BJ (cell line): ENCODE measurements around the gene PRKCA. TPM values are rescaled to one million over a fixed set of nuclear protein-coding genes. Genes with fewer than 3 reads are reported as not detected.

Experiments
- CTCF ChIA-PET: fragments of 350-600 bp; formaldehyde crosslinking; extraction: SDS; loops from one replicate; lab custom pipeline; 2021; ENCODE audit warnings: antibody characterized with exemption, inconsistent platforms; lab: Yijun Ruan, JAX
- POLR2A ChIA-PET: fragments of 300-600 bp; sonication (Branson Sonifier 250); formaldehyde crosslinking; extraction: SDS; loops from one replicate; lab custom pipeline; 2021; ENCODE audit warnings: antibody characterized with exemption; lab: Charles Lee
- DNase-seq: peaks from one replicate; pipeline ENCODE4 v3.0.0-alpha.2; 2011; ENCODE audit warnings: low read depth
- H3K27me3 ChIP-seq: 2 replicates; pipeline ENCODE4 v1.6.0; 2011; ENCODE audit warnings: low read length; ENCODE audit not compliant: control insufficient read depth, insufficient read depth
- H3K36me3 ChIP-seq: 2 replicates; pipeline ENCODE4 v1.5.1; 2011; ENCODE audit warnings: low read length; ENCODE audit not compliant: control insufficient read depth, insufficient read depth
- H3K4me3 ChIP-seq: 2 replicates; pipeline ENCODE4 v1.5.1; 2011; ENCODE audit warnings: low read depth, mild to moderate bottlenecking, control low read depth, low read length
- polyA plus RNA-seq: library from polyadenylated mRNA; depleted of rRNA; stranded (reverse); fragments of >200 nt; gene quantifications from 2 replicates; pipeline ENCODE4 v1.2.3, GENCODE V29; 2011
- TF ChIP-seq, protein P1 (sequence below): IDR thresholded peaks from 2 replicates; pipeline ENCODE4 v1.5.1; 2011; ENCODE audit warnings: low read depth, mild to moderate bottlenecking, control low read depth, inconsistent platforms, low read length, moderate library complexity; ENCODE audit not compliant: insufficient read depth

Gene PRKCA
- polyA plus RNA-seq, 1 experiment: 38.7 TPM

DNA sequence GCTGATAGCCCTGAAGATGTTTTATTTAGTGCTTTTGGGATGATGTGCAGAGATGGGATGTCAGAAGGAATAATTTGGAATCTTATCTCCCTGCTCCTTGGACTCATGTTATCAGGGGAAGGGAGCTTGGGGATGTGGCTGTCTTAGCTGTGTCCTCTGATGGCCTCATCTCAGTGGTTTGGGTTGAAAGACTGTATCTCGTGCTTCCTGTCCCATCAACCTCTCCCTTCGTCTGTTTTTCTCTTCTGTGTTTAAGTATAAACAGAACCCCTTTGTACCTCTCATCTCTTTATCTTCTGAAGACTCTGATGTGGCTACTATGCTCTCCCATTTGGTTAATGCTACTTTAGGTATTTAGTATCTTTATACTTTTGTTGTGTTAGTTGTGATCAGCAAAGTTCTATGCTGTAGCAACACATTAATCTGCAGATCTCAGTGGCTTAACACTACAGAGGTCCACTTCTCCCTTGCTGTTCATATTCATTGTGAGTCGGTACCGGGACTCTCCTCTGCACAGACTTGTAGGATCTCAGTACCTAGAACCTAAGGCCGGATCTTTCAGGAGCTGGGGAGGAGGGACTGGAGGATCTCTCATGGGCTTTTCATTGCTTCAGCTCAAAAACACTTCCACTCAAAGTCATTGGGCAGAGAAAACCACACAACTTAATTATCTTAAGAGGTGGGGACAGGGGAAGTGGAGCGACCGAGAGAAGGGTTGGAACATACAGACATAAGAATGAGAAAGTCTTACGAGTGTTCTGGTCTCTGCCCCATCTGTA, 28.8 kb downstream of the PRKCA start:
- no peak for DNase-seq
- ChIA-PET POLR2A (no interaction called here), CTCF (interaction anchor here (0.6 to 2.0 kb wide), 5 partner anchors 11 to 237 kb away, joined by 3 to 5 read pairs (median 4); no protein-coding TSS in a partner anchor)
- Histone ChIP-seq H3K36me3 (peaks cover 1% of the 10 kb centered on the region; the same call in 1 of the 2 replicates), H3K4me3 (no peak overlapping the region), H3K27me3 (no peaks in the 10 kb centered on the region)
- TF ChIP-seq, protein P1, sequence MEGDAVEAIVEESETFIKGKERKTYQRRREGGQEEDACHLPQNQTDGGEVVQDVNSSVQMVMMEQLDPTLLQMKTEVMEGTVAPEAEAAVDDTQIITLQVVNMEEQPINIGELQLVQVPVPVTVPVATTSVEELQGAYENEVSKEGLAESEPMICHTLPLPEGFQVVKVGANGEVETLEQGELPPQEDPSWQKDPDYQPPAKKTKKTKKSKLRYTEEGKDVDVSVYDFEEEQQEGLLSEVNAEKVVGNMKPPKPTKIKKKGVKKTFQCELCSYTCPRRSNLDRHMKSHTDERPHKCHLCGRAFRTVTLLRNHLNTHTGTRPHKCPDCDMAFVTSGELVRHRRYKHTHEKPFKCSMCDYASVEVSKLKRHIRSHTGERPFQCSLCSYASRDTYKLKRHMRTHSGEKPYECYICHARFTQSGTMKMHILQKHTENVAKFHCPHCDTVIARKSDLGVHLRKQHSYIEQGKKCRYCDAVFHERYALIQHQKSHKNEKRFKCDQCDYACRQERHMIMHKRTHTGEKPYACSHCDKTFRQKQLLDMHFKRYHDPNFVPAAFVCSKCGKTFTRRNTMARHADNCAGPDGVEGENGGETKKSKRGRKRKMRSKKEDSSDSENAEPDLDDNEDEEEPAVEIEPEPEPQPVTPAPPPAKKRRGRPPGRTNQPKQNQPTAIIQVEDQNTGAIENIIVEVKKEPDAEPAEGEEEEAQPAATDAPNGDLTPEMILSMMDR: no peak

DNA sequence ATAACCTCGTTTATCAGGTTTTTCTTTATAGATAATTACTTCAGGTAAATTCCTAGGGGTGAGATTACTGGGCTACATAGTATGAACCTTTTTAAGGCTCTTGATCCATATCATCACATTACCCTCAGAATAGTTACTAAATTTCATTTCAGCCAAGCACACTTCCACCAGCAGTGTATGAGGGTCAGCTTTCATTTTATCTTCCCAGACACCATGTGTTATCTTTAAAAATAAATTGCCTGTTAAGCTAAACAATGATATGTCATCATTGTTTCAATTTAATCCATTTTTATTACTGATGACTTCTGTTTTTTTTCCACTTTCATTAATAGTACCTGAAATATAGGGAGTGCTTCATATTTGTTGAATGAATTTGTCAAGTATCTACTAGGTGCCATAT, 33.4 kb downstream of the PRKCA start:
- no peaks in the 10 kb centered on the region for H3K36me3 ChIP-seq
- H3K27me3 ChIP-seq: no peaks in the 10 kb centered on the region
- ChIA-PET CTCF (interaction anchor here (1.5 kb wide), 1 partner anchor 16 kb away, joined by 3 read pairs; no protein-coding TSS in a partner anchor), POLR2A (no interaction called here)
- H3K4me3 ChIP-seq: no peak overlapping the region
- TF ChIP-seq, protein P1: no peak
- no peak for DNase-seq

DNA sequence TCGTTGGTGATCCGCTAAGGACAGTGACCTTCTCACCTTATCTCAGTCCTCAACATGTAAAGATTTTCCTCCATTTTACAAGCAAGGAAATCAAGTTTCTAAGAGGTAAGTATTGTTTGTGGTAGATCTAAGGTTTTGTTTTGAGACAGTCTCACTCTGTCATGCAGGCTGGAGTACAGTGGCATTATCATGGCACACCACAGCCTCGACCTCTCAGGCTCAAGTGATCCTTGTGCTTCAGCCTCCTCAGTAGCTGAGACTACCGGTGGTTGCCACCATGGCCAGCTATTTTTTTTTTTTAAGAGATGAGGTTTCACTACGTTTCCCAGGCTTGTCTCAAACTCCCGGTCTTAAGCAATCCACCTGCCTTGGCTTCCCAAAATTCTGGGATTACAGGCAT, 34.9 kb downstream of the PRKCA start:
- no peaks in the 10 kb centered on the region for H3K27me3 ChIP-seq
- POLR2A ChIA-PET: no interaction called here
- H3K36me3 ChIP-seq: no peaks in the 10 kb centered on the region
- DNase-seq: no peak
- CTCF ChIA-PET: interaction anchor here (0.7 kb wide), 1 partner anchor 137 kb away, joined by 4 read pairs; no protein-coding TSS in a partner anchor
- no peak overlapping the region for H3K4me3 ChIP-seq
- TF ChIP-seq, protein P1: no peak

DNA sequence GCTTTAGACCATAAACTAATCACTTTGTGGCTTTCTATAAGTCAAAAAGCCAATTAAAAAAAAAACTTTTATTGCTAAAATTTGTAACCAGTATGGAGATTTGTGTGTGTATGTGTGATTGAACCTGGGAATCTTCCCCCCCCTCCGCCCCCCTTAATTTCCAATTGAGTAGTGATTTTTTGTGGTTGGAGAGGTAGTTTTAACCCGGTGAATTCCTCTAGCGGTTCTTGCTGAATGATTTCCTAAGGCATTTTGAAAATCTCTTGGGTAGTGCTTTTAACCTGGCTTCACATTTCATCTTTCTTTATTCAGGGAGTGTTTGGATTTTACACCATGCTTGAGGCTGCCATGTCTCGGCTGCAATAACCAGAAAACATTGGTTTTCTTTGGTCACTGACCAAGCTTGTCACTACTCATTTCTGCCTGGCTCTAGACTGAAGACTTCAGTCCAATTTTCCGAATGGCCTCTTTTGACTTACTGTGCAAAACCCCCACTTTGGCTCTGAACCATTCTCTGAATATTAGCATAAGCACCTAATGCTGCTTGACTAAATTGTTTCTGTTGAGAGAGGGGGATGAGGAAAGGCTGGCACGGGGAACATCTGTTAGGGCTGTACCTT, 35.6 kb downstream of the PRKCA start:
- CTCF ChIA-PET: interaction anchor here (0.6 to 1.1 kb wide), 2 partner anchors 10 to 104 kb away, joined by 3 to 4 read pairs; no protein-coding TSS in a partner anchor
- POLR2A ChIA-PET: no interaction called here
- H3K27me3 ChIP-seq: no peaks in the 10 kb centered on the region
- H3K4me3 ChIP-seq: no peak overlapping the region
- H3K36me3 ChIP-seq: no peaks in the 10 kb centered on the region
- TF ChIP-seq, protein P1: no peak
- no peak for DNase-seq

DNA sequence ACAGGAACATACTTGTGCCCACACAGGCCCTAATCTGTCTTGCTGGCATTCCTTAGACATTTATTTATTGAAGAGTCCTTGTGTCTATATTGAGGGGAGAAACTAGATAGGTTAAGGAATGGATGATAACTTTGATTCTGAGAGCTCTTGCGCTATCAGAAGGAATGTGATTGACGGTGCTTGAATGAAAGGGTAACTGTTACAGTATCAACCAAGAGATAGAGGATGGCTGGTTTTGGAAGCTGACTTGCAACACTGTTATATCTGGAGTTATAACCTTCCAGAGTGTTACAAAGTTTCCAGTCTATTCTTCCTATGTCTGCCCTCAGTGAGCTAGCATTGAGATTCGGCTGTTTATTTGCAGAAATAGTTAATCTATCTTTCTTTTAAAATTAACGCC, 36.5 kb downstream of the PRKCA start:
- ChIA-PET CTCF (interaction anchor here (0.6 to 1.1 kb wide), 4 partner anchors 10 to 228 kb away, joined by 3 to 5 read pairs (median 4); no protein-coding TSS in a partner anchor), POLR2A (no interaction called here)
- Histone ChIP-seq H3K27me3 (no peaks in the 10 kb centered on the region), H3K4me3 (no peak overlapping the region), H3K36me3 (no peaks in the 10 kb centered on the region)
- TF ChIP-seq, protein P1: no peak
- DNase-seq: no peak
